GM23338 (cell line): Measurements from ENCODE around the gene SLTM. TPM values are rescaled to one million over a fixed set of nuclear protein-coding genes. Genes with fewer than 3 reads are reported as not detected.

ENCODE experiments used
- ATAC-seq: fragments of 200-7000 bp; cut with Tn5 transposase; 3 replicates; pipeline ENCODE4 v1.9.1; 2020
- DNase-seq: peaks from one replicate; pipeline ENCODE4 v3.0.0-alpha.2; 2015; ENCODE audit warnings: low spot score
- H2AFZ ChIP-seq: fragments of 200-600 bp; sonication (generic); 2 replicates; pipeline ENCODE4 v1.8.0; 2016; ENCODE audit warnings: antibody characterized with exemption, mild to moderate bottlenecking, moderate library complexity
- H3F3A ChIP-seq: fragments of 200-600 bp; sonication (generic); replicated peaks from 2 replicates; pipeline ENCODE4 v1.8.0; 2017; ENCODE audit warnings: antibody characterized with exemption, mixed run types, low read depth
- H3K27ac ChIP-seq: fragments of 200-600 bp; sonication (generic); 2 replicates; pipeline ENCODE4 v1.6.1; 2016; ENCODE audit warnings: low read depth
- H3K27me3 ChIP-seq: fragments of 200-600 bp; sonication (generic); 2 replicates; pipeline ENCODE4 v1.8.0; 2016; ENCODE audit warnings: mild to moderate bottlenecking, mixed run types, moderate library complexity; ENCODE audit not compliant: insufficient read depth
- H3K36me3 ChIP-seq: fragments of 200-600 bp; sonication (generic); 2 replicates; pipeline ENCODE4 v1.8.0; 2016; ENCODE audit warnings: mild to moderate bottlenecking; ENCODE audit not compliant: insufficient read depth
- H3K4me1 ChIP-seq: fragments of 200-600 bp; sonication (generic); 2 replicates; pipeline ENCODE4 v1.8.0; 2016; ENCODE audit warnings: mild to moderate bottlenecking, moderate library complexity; ENCODE audit not compliant: insufficient read depth
- H3K4me2 ChIP-seq: fragments of 200-600 bp; sonication (generic); 2 replicates; pipeline ENCODE4 v1.7.1; 2017; ENCODE audit warnings: mixed run types
- H3K4me3 ChIP-seq: fragments of 200-600 bp; sonication (generic); 2 replicates; pipeline ENCODE4 v1.6.1; 2016; ENCODE audit warnings: mixed run types
- H3K79me2 ChIP-seq: fragments of 200-600 bp; sonication (generic); replicated peaks from 2 replicates; pipeline ENCODE4 v1.8.0; 2017; ENCODE audit warnings: mild to moderate bottlenecking; ENCODE audit not compliant: insufficient read depth
- H3K9me2 ChIP-seq: fragments of 200-600 bp; sonication (generic); 2 replicates; pipeline ENCODE4 v1.8.0; 2017; ENCODE audit not compliant: insufficient read depth
- H4K20me1 ChIP-seq: fragments of 200-600 bp; sonication (generic); replicated peaks from 2 replicates; pipeline ENCODE4 v1.8.0; 2017; ENCODE audit warnings: mild to moderate bottlenecking; ENCODE audit not compliant: insufficient read depth
- H3K27ac Mint-ChIP-seq: 2 replicates; pipeline ENCODE4 v1.8.0; 2020; ENCODE audit warnings: inconsistent platforms, mild to moderate bottlenecking, moderate library complexity, mixed read lengths
- H3K27me3 Mint-ChIP-seq: 3 replicates; pipeline ENCODE4 v1.8.0; 2022; ENCODE audit warnings: low read depth, mild to moderate bottlenecking, moderate library complexity, mixed read lengths, inconsistent platforms; ENCODE audit not compliant: insufficient read depth, poor library complexity
- H3K36me3 Mint-ChIP-seq: 3 replicates; pipeline ENCODE4 v1.8.0; 2021; ENCODE audit warnings: low read depth, mild to moderate bottlenecking, inconsistent platforms, moderate library complexity, mixed read lengths
- H3K4me1 Mint-ChIP-seq: 3 replicates; pipeline ENCODE4 v1.8.0; 2020; ENCODE audit warnings: mild to moderate bottlenecking, inconsistent platforms, mixed read lengths
- H3K4me3 Mint-ChIP-seq: 3 replicates; pipeline ENCODE4 v1.8.0; 2021; ENCODE audit warnings: moderate library complexity, mild to moderate bottlenecking, inconsistent platforms, mixed read lengths
- H3K9me3 Mint-ChIP-seq: 3 replicates; pipeline ENCODE4 v1.8.0; 2020; ENCODE audit warnings: moderate library complexity, mild to moderate bottlenecking, inconsistent platforms, mixed read lengths
- CREB1 ChIP-seq: fragments of 250-450 bp; sonication (Bioruptor Pico); IDR thresholded peaks from 2 replicates; pipeline ENCODE4 v1.5.0; 2020; ENCODE audit warnings: low read depth, mild to moderate bottlenecking, moderate library complexity
- CTCF ChIP-seq, 2 experiments: fragments of 200-600 bp in 1 of 2; sonication (generic) in 1 of 2; conservative IDR thresholded peaks; 2 replicates each; pipeline versions ENCODE4 v1.5.1 to v1.6.1; 2016 to 2017; ENCODE audit warnings: antibody characterized with exemption in 2 of 2, low read depth in 2 of 2, mild to moderate bottlenecking in 2 of 2, moderate library complexity in 1 of 2
- ETS1 ChIP-seq: IDR thresholded peaks from 2 replicates; pipeline ENCODE4 v1.6.1; 2016; ENCODE audit warnings: antibody characterized with exemption
- EZH2phosphoT487 ChIP-seq: fragments of 200-600 bp; sonication (generic); IDR thresholded peaks from one replicate; pipeline ENCODE4 v1.8.1; 2018; ENCODE audit warnings: antibody characterized with exemption; ENCODE audit not compliant: unreplicated experiment
- JUNB ChIP-seq: IDR thresholded peaks from one replicate; pipeline ENCODE4 v1.6.1; 2016; ENCODE audit warnings: antibody characterized with exemption; ENCODE audit not compliant: unreplicated experiment
- NANOG ChIP-seq: IDR thresholded peaks from 2 replicates; pipeline ENCODE4 v1.6.1; 2016; ENCODE audit warnings: antibody characterized with exemption, borderline replicate concordance
- POLR2AphosphoS5 ChIP-seq: IDR thresholded peaks from 2 replicates; pipeline ENCODE4 v1.6.1; 2016; ENCODE audit warnings: antibody characterized with exemption, low read depth
- REST ChIP-seq: IDR thresholded peaks from one replicate; pipeline ENCODE4 v1.6.1; 2018; ENCODE audit warnings: antibody characterized with exemption; ENCODE audit not compliant: unreplicated experiment
- ZNF114 ChIP-seq: fragments of 250-450 bp; sonication (Bioruptor Pico); IDR thresholded peaks from 2 replicates; pipeline ENCODE4 v1.5.0; 2020; ENCODE audit warnings: mild to moderate bottlenecking, moderate library complexity
- ZNF331 ChIP-seq: fragments of 250-450 bp; sonication (Bioruptor Pico); IDR thresholded peaks from 2 replicates; pipeline ENCODE4 v1.5.0; 2020; ENCODE audit warnings: low read depth, mild to moderate bottlenecking, moderate library complexity
- long read RNA-seq: library from polyadenylated mRNA; unstranded; transcript quantifications from one replicate; pipeline ENCODE4 v2.0.0, GENCODE V29; 2020; ENCODE audit not compliant: unreplicated experiment
- polyA plus RNA-seq: library from polyadenylated mRNA; unstranded; fragments of >200 nt; fragmentation: Nextera tagmentation; extraction: Ambion mirVana; gene quantifications from 2 replicates; pipeline ENCODE4 v1.2.1, GENCODE V29; 2016
- total RNA-seq: library from RNA; depleted of rRNA; stranded (reverse); fragments of >200 nt; shearing (Covaris generic); gene quantifications from 2 replicates; pipeline ENCODE4 v1.2.3, GENCODE V29; 2014; rRNA removed

SLTM gene
- total RNA-seq: 165 and 210 TPM in 2 replicates
- polyA plus RNA-seq: 398 and 476 TPM in 2 replicates
- long read RNA-seq, partial matches to known transcripts: 62 of 80 reads
- long read RNA-seq, other reads (novel, unspliced or antisense): 12 of 80 reads

GRCh38 chr15:58933281-58934113 is at the start of gene SLTM:
TSS of gene SLTM (minus strand) at chr15:58933679. CDS start at chr15:58933565, 114 bp downstream.
- ATAC-seq (peak; percentile 94), DNase-seq (peak; percentile 95)
- Histone ChIP-seq H3K4me2 (peak within 1 kb of the TSS; percentile 84), H3K27me3 (no peaks in the 10 kb centered on the region), H2AFZ (peak within 1 kb of the TSS; percentile 34; the same call in 1 of the 2 replicates), H3K9me2 (no peaks in the 10 kb centered on the region), H3K4me1 (peaks cover 26% of the 10 kb centered on the region), H4K20me1 (no peaks in the 10 kb centered on the region), H3K79me2 (peaks cover 46% of the 10 kb centered on the region), H3F3A (peaks cover 6% of the 10 kb centered on the region; the same call in 1 of the 2 replicates), H3K36me3 (peaks cover 6% of the 10 kb centered on the region; the same call in 1 of the 2 replicates), H3K4me3 (peak within 1 kb of the TSS; percentile 74), H3K27ac (peak within 1 kb of the TSS; percentile 95)
- TF ChIP-seq ETS1 (peak; percentile 59; the same call in 1 of the 2 replicates), POLR2AphosphoS5 (peak; percentile 95), CREB1 (CRISPR knock-in tag) (peak; percentile 28; the same call in 1 of the 2 replicates), JUNB (no peak), NANOG (no peak), ZNF114 (no peak), CTCF (conservative IDR thresholded peaks at IDR 0.05; ENCODE audit: low read depth in 2 of 2) (peak; percentile 4 to 38; a peak in 3 of 4 replicates)
- Mint-ChIP-seq H3K9me3 (no peaks in the 10 kb centered on the region; the same call in 1 of the 3 replicates), H3K4me3 (peak within 1 kb of the TSS; percentile 98), H3K4me1 (peaks cover 20% of the 10 kb centered on the region; the same call in 2 of the 3 replicates), H3K27ac (peak within 1 kb of the TSS; percentile 100), H3K36me3 (peaks cover 36% of the 10 kb centered on the region), H3K27me3 (peaks cover 14% of the 10 kb centered on the region)

- no peak overlapping the region for H3K4me3 ChIP-seq
- H3K79me2 ChIP-seq: peaks cover 3% of the 10 kb centered on the region
- Mint-ChIP-seq H3K4me1 (peaks cover 13% of the 10 kb centered on the region), H3K9me3 (no peaks in the 10 kb centered on the region), H3K27me3 (peaks cover 3% of the 10 kb centered on the region), H3K4me3 (no peak overlapping the region), H3K27ac (no peak overlapping the region), H3K36me3 (no peaks in the 10 kb centered on the region; the same call in 2 of the 3 replicates)
- H3K27ac ChIP-seq: no peak overlapping the region
- H3K4me2 ChIP-seq: no peak overlapping the region
- no peaks in the 10 kb centered on the region for H3K9me2 ChIP-seq
- H3F3A ChIP-seq: no peaks in the 10 kb centered on the region
- H4K20me1 ChIP-seq: no peaks in the 10 kb centered on the region
- H2AFZ ChIP-seq: no peak overlapping the region
- DNase-seq: no peak
- no peaks in the 10 kb centered on the region for H3K36me3 ChIP-seq
- no peak for ATAC-seq
- no peaks in the 10 kb centered on the region; the same call in 1 of the 2 replicates for H3K4me1 ChIP-seq
- no peaks in the 10 kb centered on the region for H3K27me3 ChIP-seq
- no peak for TF ChIP-seq ZNF331 (CRISPR knock-in tag)
- no peak for TF ChIP-seq CTCF (conservative IDR thresholded peaks at IDR 0.05; ENCODE audit: low read depth in 2 of 2)
- no peak for TF ChIP-seq ETS1
- no peak for TF ChIP-seq ZNF114
- no peak for TF ChIP-seq POLR2AphosphoS5
- TF ChIP-seq NANOG: no peak
- no peak for TF ChIP-seq REST
- no peak for TF ChIP-seq EZH2phosphoT487
Measured at GRCh38 chr15:58983261-58983660, 49.8 kb upstream of the SLTM start.
